Measurements from ENCODE around the gene ZNF43.
A peak's percentile ranks its signal among the peaks of the same experiment; 100 is the strongest.
"Not testable (repeated sequence)": the region's sequence is repeated elsewhere in the genome, so short reads cannot be mapped to it uniquely, and the experiment has no call there.

Gene ZNF43

DNA sequence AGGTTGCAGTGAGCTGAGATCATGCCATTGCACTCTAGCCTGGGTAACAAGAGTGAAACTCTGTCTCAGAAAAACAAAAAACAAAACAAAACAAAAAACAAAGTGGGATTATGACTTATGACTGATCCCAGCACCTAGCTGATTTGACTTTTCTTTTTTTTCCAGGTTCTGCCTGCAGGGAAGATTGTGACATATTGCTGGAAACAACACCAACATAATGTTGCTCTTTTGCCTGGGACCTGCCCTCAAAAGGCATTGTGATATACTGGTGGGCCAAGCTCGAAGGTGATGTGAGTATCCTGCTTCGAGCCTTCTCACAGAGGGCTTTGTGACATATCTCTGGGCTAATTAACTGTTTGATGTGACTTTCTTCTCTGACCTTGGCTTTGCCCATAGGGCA is 42.0 kb upstream of the ZNF43 start:
- DNase-seq (ENCODE audit: low spot score) (no peak), ATAC-seq (ENCODE audit: low read depth) (no peak)
- H3K9me3 ChIP-seq (ENCODE audit: severe bottlenecking), result no peaks in the 10 kb centered on the region

GRCh38 chr19:21876608-21877007 is 40.6 kb upstream of the ZNF43 start:
- H3K36me3 ChIP-seq (ENCODE audit: low read depth), result not testable (repeated sequence)

More for the DNA sequence above, 42.0 kb upstream of the ZNF43 start:
- TF ChIP-seq CTCF (IDR thresholded peaks at IDR 0.05; ENCODE audit: poor library complexity, severe bottlenecking), result no peak
- Histone ChIP-seq H3K36me3 (ENCODE audit: low read depth) (no peaks in the 10 kb centered on the region), H3K4me1 (ENCODE audit: insufficient read depth, poor library complexity, severe bottlenecking) (no peaks in the 10 kb centered on the region), H3K27ac (ENCODE audit: poor library complexity, severe bottlenecking) (no peak overlapping the region), H3K27me3 (ENCODE audit: insufficient read depth, poor library complexity, severe bottlenecking) (no peaks in the 10 kb centered on the region), H3K4me3 (ENCODE audit: severe bottlenecking) (no peak overlapping the region)

GRCh38 chr19:21856773-21857514 is 21.0 kb upstream of the ZNF43 start:
- no peaks in the 10 kb centered on the region for H3K36me3 ChIP-seq (ENCODE audit: low read depth)
- no peak overlapping the region for H3K4me3 ChIP-seq (ENCODE audit: severe bottlenecking)
- no peak for TF ChIP-seq CTCF (IDR thresholded peaks at IDR 0.05; ENCODE audit: poor library complexity, severe bottlenecking)

More at GRCh38 chr19:21876608-21877007, 40.6 kb upstream of the ZNF43 start:
- DNase-seq (ENCODE audit: low spot score); ATAC-seq (ENCODE audit: low read depth); H3K27ac ChIP-seq (ENCODE audit: poor library complexity, severe bottlenecking); H3K9me3 ChIP-seq (ENCODE audit: severe bottlenecking); H3K27me3 ChIP-seq (ENCODE audit: insufficient read depth, poor library complexity, severe bottlenecking); H3K4me1 ChIP-seq (ENCODE audit: insufficient read depth, poor library complexity, severe bottlenecking); H3K4me3 ChIP-seq (ENCODE audit: severe bottlenecking): not testable (repeated sequence)

GRCh38 chr19:21851596-21852345 is 15.8 kb upstream of the ZNF43 start:
- no peaks in the 10 kb centered on the region for H3K27me3 ChIP-seq (ENCODE audit: insufficient read depth, poor library complexity, severe bottlenecking)
- no peak for TF ChIP-seq CTCF (IDR thresholded peaks at IDR 0.05; ENCODE audit: poor library complexity, severe bottlenecking)
- H3K27ac ChIP-seq (ENCODE audit: poor library complexity, severe bottlenecking), result peak overlapping the region; percentile 49
- H3K9me3 ChIP-seq (ENCODE audit: severe bottlenecking), result peaks cover 2% of the 10 kb centered on the region
- H3K4me3 ChIP-seq (ENCODE audit: severe bottlenecking), result peak overlapping the region; percentile 51
- DNase-seq (ENCODE audit: low spot score) (peak; percentile 78), ATAC-seq (ENCODE audit: low read depth) (peak; percentile 98)
- H3K4me1 ChIP-seq (ENCODE audit: insufficient read depth, poor library complexity, severe bottlenecking), result no peaks in the 10 kb centered on the region
- peaks cover 11% of the 10 kb centered on the region for H3K36me3 ChIP-seq (ENCODE audit: low read depth)

More at GRCh38 chr19:21856773-21857514, 21.0 kb upstream of the ZNF43 start:
- Histone ChIP-seq H3K9me3 (ENCODE audit: severe bottlenecking) (peaks cover 2% of the 10 kb centered on the region), H3K4me1 (ENCODE audit: insufficient read depth, poor library complexity, severe bottlenecking) (no peaks in the 10 kb centered on the region), H3K27me3 (ENCODE audit: insufficient read depth, poor library complexity, severe bottlenecking) (no peaks in the 10 kb centered on the region), H3K27ac (ENCODE audit: poor library complexity, severe bottlenecking) (no peak overlapping the region)
- no peak for DNase-seq (ENCODE audit: low spot score)
- ATAC-seq (ENCODE audit: low read depth), result no peak

DNA sequence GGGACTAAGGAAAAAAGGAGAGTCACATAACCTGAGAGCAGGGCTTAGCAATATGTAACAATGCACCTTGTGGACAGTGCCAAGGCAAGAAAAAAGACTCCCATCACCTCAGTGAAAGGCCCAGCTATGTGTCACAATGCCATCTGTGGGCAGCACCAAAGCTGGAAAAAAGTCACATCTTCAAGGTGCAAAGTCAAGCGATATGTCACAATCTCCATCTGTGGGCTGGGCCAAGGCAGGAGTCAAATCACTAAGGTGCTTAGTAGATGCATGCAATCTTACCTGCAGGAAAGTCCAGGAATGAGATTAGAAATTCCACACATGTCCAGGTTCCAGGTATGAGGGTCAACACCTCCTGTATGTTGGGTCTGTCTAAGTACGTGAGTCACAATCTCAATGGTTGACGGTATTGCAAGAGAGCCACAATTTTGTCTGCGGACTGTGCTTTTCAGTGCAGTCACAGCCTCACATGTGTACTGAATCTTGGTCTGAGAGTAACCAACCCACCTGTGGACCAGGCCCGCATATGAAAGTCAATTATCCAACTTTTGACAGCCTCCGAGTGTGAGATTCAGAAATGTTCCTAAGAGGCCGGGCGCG is 14.8 kb upstream of the ZNF43 start:
- peak overlapping the region; percentile 51 for H3K4me3 ChIP-seq (ENCODE audit: severe bottlenecking)
- no peaks in the 10 kb centered on the region for H3K27me3 ChIP-seq (ENCODE audit: insufficient read depth, poor library complexity, severe bottlenecking)
- TF ChIP-seq CTCF (IDR thresholded peaks at IDR 0.05; ENCODE audit: poor library complexity, severe bottlenecking), result no peak
- H3K4me1 ChIP-seq (ENCODE audit: insufficient read depth, poor library complexity, severe bottlenecking), result no peaks in the 10 kb centered on the region
- H3K36me3 ChIP-seq (ENCODE audit: low read depth), result peaks cover 11% of the 10 kb centered on the region
- peak overlapping the region; percentile 49 for H3K27ac ChIP-seq (ENCODE audit: poor library complexity, severe bottlenecking)
- ATAC-seq (ENCODE audit: low read depth) (no peak), DNase-seq (ENCODE audit: low spot score) (no peak)
- peaks cover 2% of the 10 kb centered on the region for H3K9me3 ChIP-seq (ENCODE audit: severe bottlenecking)
